GM19395 (cell line): ENCODE measurements around the gene TCERG1L.
"Not testable (repeated sequence)": the region's sequence is repeated elsewhere in the genome, so short reads cannot be mapped to it uniquely, and the experiment has no call there.

Experiments
- ATAC-seq: cut with Tn5 transposase; IDR thresholded peaks from one replicate; pipeline ENCODE4 v1.9.1; 2021; ENCODE audit warnings: mild to moderate bottlenecking, moderate library complexity; ENCODE audit not compliant: unreplicated experiment

The TCERG1L gene

GRCh38 chr10:131150126-131150525 is 161.4 kb downstream of the TCERG1L start:
- no peak for ATAC-seq

- no peak for ATAC-seq
Observed at GRCh38 chr10:131149586-131149985, 161.9 kb downstream of the TCERG1L start.

- no peak for ATAC-seq
Observed at GRCh38 chr10:131149111-131149510, 162.4 kb downstream of the TCERG1L start.

- ATAC-seq: no peak
Observed at GRCh38 chr10:131148270-131148669, 163.3 kb downstream of the TCERG1L start.

GRCh38 chr10:131147301-131147975 is 164.1 kb downstream of the TCERG1L start:
- no peak for ATAC-seq

- ATAC-seq: no peak
Observed at GRCh38 chr10:131146790-131147189, 164.7 kb downstream of the TCERG1L start.

GRCh38 chr10:131145756-131146155 is 165.8 kb downstream of the TCERG1L start:
- no peak for ATAC-seq

GRCh38 chr10:131144711-131145375 is 166.7 kb downstream of the TCERG1L start:
- no peak for ATAC-seq

- ATAC-seq: no peak
Observed at GRCh38 chr10:131144196-131144595, 167.3 kb downstream of the TCERG1L start.

DNA sequence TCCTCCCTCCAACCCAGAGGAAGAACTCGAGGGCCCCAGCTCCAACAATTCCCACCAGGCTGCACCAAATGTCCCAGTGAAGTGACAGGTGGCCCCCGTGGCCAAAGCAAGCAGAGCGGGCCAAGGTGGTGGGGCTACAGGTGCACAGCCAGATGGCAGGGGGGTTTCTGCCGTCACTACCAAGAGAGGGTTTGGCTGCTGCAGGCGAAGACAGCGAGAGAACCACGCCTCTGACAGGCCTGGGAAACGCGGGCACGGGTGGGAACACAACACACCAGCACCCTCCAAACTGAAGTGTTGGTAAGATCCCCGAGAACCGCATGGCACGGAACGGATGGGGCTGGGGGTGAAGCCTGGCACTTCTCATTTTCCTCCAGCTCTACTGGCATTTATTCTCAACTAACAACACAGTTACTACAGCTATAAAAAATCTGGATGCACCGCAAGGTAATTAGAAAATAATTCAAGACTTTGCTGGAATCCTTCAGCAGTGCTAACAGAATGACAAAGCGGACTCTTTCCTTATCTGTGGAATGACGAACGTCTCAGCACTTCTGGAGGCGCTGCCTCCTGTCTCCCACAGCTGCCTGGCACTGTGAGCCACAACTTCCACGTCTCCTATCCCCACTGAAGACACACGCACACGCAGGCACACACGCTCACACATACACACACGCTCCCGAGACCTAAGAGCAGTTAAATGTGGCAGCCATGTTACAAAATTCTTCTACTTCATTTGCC is 167.9 kb downstream of the TCERG1L start:
- ATAC-seq: no peak

- ATAC-seq: no peak
Observed at GRCh38 chr10:131142517-131143380, 168.8 kb downstream of the TCERG1L start.

DNA sequence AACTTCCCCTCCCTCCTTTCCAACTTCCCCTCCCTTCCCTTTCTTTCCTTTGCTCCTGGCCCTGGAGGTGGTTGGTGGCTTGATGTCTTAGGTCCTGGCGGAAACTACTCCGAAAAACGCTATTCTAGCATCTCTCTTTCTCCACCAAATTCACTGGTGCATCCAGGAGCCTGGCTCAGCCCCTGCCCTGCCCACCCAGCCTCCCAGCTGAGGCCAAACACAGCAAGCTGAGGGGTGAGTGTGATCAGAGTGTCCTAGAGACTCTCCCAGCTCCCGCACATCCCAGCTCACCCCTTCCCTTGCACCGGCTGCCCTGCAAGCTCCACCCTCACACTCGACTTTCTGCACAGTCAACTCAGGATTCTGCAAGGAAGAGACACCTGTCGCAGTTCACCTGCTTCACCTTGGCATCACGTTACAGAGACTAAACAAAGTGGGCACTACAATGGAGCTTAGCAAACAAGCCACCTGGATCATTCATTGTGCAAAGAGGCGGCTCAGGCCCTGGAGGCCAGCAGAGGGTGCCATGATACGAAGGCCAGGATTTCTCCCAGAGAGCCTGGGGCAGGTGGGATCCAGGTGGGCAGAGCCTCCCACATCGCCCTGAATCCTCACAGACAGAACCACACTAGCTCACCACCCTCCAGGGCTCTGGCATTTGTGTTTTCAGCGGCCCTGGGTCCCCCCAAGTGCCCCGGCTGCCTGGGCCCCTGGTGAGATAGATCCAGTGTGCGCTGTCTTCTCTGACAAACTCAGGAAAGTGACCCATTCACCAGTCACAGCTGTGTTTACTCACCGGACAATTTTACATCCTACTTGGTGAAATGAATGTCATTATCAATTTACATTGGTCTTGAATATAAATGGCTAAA is 169.6 kb downstream of the TCERG1L start:
- no peak for ATAC-seq

DNA sequence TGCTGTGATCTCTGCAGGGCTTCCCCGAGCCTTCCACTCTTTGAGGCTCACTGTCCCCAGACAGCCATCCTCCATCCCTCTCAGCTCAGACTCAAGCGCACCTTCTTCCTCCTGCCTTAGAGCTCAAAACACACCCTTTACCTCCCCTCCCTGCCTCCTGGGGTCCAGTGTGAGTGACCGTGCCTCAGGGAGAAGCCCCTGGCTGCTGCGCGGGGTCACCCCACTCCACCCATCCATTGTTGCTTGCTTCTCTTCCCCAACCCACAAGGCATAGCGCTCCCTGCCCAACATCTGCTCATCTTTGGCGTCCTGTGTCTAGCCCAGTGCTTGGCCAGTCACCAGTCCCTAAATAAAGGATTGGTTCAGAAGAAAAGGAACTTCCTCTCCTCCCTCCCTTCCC is 170.3 kb downstream of the TCERG1L start:
- no peak for ATAC-seq

DNA sequence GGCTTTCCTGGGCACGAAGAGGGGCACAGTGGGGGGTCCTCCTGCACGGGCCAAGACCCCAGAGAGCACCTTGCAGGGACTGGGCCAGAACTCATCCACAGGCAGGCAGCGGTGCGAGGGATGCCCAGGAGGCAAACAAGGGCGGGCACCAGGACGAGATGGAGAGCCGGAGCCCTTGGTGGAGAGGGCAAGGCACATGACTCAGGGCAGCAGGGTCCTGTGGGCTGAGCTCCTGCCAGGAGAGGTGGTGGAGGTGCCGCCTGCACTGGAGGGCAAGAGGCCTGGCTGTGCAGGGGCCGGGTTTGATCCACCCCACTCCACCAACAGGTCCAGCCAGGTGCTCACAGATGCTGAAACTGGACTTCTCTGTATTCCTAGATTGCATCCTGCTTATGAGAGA is 170.9 kb downstream of the TCERG1L start:
- ATAC-seq: no peak

DNA sequence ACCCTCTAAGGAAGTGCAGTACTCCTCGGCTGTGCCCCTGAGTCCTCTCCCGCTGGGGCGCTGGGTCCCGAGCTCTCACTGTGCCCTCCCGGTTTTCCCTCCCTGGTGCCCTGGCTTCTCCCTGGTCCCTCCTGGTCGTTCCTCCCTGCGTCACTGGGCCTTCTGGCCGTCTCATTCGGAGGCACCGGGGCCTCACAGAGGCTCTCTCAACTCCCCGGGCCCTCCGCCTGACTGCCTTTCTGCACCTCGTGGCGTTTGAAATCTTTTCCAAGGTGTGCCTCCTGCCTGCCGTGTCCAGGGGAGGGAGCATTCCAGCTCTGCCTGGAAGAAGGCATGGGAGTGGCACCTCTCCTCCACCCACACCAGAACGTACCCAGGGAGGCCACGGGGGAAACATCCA is 174.3 kb downstream of the TCERG1L start:
- no peak for ATAC-seq

- ATAC-seq: not testable (repeated sequence)
Observed at GRCh38 chr10:131136336-131136735, 175.2 kb downstream of the TCERG1L start.

GRCh38 chr10:131135716-131136115 is 175.8 kb downstream of the TCERG1L start:
- ATAC-seq: no peak

DNA sequence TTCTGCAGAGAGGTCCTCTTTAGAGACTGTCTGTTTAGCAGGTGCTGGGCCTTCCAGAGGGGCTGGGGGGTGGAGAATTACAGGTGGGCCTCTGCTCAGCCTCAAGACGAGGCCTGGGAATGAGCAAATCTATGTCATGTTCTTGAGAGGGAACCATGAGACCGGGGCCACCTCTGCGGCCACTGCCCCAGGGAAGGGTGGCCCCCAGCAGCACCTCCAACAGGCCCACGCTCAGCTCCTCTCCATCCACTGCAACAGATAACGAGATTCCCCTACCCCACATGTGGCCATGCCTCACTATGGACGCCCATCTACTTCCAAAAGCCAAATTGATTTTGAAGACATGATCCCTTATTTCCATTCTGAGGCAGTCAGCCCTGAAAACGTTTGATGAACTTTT is 176.9 kb downstream of the TCERG1L start:
- no peak for ATAC-seq

GRCh38 chr10:131134001-131134576 is 177.4 kb downstream of the TCERG1L start:
- no peak for ATAC-seq

GRCh38 chr10:131132681-131133080 is 178.8 kb downstream of the TCERG1L start:
- ATAC-seq: no peak
